Activated CD4-positive, alpha-beta T cell treated with anti-CD3 and anti-CD28 coated beads, Interleukin-2, amount 50 U/mL, for 1 hour (primary cell): Measurements from ENCODE around the gene KLF7.

ENCODE experiments used
- DNase-seq: peaks from one replicate; pipeline ENCODE4 v3.0.0-alpha.2; 2020

Gene KLF7

DNA sequence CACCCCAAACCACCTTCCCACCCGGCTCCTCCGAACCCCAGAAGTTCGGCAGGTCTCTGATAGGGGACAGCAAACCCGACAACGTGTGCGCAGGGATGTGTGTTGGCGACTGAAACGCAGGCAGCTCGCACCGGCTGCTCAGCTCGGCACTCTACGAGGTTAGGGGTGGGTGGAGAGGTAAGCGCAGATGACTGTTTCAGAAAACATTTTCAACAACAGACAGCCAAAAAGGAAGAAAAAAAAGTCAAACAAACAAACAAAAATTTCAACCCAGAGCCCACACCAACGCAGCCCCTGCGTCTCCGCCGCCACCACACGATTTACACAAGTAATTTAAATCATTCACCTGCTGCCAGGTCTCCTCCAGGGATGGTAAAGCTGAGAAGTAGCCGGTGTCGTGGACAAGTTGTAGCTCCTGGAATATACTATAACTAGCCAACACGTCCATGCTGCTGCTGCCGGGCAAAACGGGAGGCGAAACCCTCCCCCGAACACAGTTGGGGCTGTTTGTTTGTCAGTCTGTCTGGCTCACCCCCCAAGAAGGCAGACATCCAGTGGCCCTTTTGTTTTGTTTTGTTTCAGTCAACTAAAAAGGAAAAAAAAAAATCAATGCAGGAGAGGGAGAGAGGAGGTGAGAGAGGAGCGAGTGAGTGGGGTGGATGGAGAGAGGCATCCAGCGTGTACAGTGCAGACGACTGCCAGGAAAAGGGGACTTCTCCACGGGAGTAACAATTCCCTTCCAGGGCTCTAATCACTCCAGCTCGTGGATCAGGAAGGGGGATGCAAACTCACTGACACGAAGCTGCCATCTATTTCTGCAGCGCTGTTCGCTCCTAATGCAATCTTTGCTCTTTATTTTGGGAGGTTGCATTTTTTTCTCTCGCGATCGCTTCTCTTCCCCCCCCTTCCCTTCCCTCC, at the start of gene KLF7:
Gene KLF7, minus strand, starts transcription at position 828 of the 918 bp plus-strand sequence. Its CDS starts 380 bp downstream, at position 448.
- DNase-seq, result peak; percentile 61

DNA sequence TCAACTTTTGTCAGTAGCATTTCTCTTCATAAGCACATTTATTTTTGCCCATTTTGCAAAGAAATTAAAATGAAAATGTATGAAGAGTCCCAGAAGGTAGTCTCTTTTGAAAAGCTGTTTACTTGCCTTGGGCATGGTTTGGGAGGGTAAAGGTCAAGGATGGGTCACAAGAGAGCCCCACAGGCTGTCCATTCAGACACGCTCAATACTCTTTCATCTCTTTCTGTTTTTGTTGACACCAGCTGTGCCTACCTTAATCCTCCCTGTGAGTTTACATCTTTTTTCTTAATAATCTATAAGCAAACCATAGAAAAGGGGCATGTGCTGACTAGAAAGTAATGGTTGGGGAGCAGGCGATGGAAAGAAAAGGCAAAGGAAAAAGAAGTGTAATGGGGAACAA, 49.6 kb upstream of the KLF7 start:
- DNase-seq, result no peak

DNA sequence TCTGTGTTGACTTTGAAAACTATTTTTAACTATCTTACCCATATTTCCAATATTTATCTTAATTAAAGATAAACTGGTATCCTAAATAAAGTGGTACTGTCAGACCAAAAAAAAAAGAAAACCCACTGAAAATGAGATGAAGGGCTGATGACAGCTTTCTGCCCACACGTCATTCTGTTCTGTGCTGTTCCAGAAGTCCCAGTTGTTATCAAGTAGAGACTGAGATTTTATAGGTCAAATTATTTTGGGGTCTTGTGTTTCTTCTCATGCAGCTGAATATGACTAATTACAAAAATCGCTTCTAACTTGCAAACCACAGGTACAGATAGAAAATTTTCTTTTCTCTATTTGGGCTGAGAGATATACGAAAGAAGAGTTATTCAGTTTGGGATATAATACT, 48.7 kb upstream of the KLF7 start:
- DNase-seq, result no peak

- DNase-seq, result no peak
These were observed 40.3 kb upstream of the KLF7 start for GRCh38 chr2:207206011-207206410.

DNA sequence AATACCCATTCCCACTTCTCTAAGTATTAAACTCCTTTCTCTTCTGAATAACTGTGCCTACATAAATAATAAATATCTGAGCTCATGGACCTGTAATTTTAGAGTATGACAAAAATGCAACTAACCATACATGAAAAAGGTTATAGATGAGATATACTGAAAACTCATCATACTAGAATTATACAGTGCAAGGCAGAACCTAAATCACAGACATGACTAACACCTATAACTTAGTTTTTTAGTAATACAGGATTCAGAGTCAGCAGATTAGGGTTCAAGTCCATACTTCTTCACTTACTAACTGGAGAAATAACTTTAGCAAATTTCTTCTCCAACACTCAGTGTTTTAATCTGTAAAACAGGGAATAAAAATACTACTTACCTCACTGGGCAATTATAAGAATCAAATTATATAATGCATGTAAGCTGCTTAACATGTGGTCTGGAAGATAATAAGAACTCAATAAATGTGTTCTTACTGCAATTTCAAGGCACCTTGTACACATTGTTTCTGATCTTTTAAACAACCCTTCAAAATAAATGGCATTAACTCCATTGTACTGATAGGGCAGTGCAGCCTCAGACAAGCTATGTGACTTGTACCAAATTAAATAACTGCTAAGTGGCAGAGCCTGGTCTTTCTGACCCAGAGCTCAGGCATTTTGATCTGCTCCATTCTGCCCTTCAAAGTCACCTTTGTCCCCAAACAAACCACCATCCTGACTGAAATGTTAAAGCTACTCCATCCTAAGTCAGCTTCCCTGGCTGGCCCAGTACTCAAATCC, 39.6 kb upstream of the KLF7 start:
- DNase-seq, result no peak

GRCh38 chr2:207203056-207203455, 37.3 kb upstream of the KLF7 start:
- DNase-seq, result no peak

DNA sequence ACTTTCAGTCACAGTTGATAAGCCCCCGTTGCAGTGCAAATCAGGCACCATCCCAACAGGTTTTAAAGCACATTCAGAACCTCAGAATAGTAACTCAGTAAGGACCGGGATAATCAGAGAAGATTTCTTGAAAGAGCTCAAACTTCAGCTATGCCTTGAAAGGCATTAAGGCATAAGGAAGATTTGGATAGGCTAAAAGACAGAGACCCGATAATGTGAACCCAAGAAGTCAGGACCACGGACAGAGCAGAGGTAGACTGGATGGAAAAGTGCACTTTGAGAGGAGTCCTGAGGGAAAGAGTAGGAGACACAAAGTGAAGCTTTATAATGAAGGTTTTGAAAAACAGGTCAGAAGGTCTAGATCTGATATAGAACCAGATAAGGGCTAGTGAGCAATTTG, 36.9 kb upstream of the KLF7 start:
- no peak for DNase-seq

- DNase-seq, result no peak
These were observed 35.7 kb upstream of the KLF7 start for GRCh38 chr2:207201416-207201815.

DNA sequence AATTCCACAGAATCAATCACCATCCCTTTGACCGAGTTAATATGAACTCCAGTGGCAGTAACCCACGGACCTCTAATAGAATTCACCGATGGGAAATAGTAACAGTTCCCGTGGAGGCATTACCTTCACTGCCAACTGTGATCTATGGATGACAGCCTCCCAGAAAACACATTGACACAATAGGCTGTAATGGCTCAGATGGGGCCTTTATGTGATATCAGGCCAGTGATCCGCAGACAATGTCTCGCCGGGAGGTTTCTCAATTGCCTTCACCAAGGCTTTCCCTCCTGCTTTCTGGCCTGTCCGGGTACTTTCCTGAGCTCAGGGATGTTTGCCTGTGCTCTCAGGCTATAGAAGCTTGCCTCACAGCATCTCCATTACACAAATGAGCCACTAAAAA, 34.4 kb upstream of the KLF7 start:
- no peak for DNase-seq

GRCh38 chr2:207194028-207194427, 28.3 kb upstream of the KLF7 start:
- no peak for DNase-seq

GRCh38 chr2:207188626-207189419, 23.1 kb upstream of the KLF7 start:
- no peak for DNase-seq

- no peak for DNase-seq
These were observed 19.6 kb upstream of the KLF7 start for GRCh38 chr2:207185372-207185771.

DNA sequence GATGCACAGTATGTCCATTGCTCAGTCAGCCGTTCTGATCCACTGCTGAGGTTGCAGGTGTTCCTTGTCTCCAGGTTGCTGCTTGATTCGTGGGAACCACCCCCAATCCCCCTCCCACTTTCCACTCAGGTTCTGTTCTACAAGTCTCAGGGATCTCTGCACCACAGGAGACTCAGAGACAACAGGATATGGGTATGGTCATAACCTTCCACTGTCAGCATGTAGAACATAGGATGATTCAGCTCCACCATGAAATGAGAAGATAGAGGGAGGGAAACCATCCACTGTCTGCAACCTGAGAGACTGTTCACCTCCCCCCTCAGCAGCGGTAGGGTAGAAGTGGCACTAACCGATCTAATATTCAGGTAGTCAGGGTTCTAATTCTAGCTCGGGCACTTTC, 19.0 kb upstream of the KLF7 start:
- DNase-seq, result no peak

DNA sequence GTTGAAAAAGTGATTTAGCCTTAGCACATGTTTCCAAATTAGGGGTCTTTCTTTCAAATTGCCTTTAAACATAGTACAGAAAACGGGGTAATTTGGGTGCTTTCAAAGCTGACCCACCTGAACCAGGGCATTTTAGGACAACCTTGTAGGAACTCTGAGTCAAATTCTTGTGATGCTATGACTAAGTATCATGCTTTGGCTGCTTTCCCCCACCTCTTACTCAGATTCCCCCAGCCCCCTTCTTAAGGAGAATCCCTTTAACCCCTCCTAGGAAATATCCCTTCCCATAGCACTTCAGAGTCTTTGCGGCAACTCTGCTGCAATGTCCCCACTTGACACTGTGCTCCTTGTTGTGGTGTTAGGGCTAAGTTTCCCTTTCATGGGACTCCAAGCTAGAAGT, 18.6 kb upstream of the KLF7 start:
- no peak for DNase-seq

GRCh38 chr2:207183506-207183905, 17.8 kb upstream of the KLF7 start:
- no peak for DNase-seq

DNA sequence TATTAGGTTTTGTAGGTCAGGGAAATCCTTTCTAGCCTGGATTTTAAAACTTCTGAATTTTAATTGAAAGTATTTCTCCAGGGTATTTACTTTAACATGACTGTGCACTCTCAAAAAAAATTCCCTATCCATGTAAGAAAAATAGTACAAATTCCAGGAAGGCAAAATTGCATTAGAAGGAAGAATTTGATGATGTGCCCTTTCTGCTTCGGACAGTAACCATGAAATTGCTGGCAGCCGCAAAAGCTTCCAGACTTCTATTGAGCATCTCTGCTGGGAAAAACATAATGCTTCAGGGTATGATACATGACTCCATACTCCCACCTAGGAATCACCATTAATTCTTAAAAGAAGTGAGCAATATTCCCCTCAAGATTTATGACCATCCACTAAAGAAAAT, 17.2 kb upstream of the KLF7 start:
- no peak for DNase-seq

GRCh38 chr2:207181526-207182274, 16.0 kb upstream of the KLF7 start:
- DNase-seq, result no peak

- no peak for DNase-seq
These were observed 15.0 kb upstream of the KLF7 start for GRCh38 chr2:207180741-207181140.

DNA sequence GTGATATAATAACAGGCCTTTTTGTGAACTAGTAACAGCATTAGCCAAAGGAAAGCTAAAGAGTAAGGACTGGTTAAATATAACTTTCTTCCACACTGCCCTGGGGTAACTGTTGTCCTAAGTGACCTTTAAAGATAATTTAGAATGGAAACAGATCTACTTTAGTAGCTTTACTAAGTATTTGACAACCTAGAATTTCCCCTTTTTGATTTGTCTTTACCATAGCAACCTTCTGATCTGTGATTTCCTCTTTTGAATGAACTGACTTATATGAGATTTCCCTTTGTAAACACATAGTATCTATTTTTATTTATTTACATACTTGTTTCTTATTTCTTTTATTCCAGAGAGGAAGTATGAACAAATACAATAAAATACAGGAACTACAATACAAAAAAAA, 10.5 kb upstream of the KLF7 start:
- DNase-seq, result no peak

- no peak for DNase-seq
These were observed 7.9 kb upstream of the KLF7 start for GRCh38 chr2:207173641-207174040.

DNA sequence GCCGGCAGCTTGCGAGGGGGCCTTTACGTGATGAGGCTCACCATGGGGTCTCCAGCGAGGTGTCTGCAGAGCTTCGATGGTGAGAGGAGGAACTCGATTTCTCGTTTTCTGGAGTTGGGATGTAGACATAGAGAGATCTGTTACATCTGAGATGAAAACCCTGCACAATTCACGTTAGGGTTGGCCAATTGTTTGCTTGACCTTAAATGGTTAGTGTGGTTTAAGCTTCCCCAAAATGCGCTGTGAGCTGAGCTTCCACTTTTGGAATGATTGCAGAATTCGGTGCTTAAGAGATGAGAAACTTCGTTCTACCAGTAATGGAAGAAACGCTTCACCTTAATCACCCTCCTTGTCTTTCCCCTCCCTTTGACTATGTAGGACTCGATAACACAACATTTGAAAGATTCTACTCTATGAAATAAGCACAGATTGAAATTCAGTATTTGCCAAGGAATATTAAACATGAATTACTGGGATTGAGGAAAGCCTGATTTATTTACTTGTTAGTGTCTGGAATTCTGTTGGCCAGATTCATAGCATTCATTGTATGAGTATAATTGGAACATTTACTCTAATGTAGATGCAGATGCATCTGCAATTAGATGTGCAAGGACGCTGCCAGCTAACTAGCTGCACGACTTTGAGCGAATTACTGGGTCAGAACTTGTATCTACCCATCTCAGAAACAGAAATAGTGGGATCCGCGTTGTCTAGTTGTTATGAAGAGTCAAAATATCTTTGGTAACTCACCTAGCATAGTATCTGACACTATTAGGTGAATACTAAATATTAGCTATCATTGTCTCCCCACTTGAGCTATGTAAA, 1.6 kb upstream of the KLF7 start:
- DNase-seq, result no peak
